Measurements from ENCODE around the gene ITGB7. TPM values are rescaled to one million over a fixed set of nuclear protein-coding genes. Genes with fewer than 3 reads are reported as not detected.

ITGB7 gene
- total RNA-seq, 3 donors from 2014 or later (not counting 1 experiment from before 2014, with no cell fraction given), result 329 to 441 (median 439) TPM

DNA sequence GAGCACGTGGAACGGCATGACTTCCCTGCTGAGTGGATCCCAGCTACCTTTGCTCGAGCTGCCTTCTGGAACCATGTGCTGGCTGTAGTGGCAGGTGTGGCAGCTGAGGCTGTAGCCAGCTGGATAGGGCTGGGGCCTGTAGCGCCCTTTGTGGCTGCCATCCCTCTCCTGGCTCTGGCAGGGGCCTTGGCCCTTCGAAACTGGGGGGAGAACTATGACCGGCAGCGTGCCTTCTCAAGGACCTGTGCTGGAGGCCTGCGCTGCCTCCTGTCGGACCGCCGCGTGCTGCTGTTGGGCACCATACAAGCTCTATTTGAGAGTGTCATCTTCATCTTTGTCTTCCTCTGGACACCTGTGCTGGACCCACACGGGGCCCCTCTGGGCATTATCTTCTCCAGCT lies 46.2 kb upstream of the ITGB7 start:
- Mint-ChIP-seq H3K9me3 (no peaks in the 10 kb centered on the region), H3K36me3 (no peaks in the 10 kb centered on the region), H3K4me1 (peaks cover 22 to 26% of the 10 kb centered on the region in 2 donors), H3K27me3 (ENCODE audit: low read depth in 2 of 2) (no peaks in the 10 kb centered on the region), H3K4me3 (peak overlapping the region; percentile 98), H3K27ac (peak overlapping the region; percentile 84 to 88)
- no peak for TF ChIP-seq CTCF (IDR thresholded peaks at IDR 0.05)
- H3K4me1 ChIP-seq (ENCODE audit: control insufficient read depth, insufficient read depth, low read length), result peaks cover 37% of the 10 kb centered on the region
- H3K36me3 ChIP-seq (ENCODE audit: control insufficient read depth, insufficient read depth, low read length), result peaks cover 10% of the 10 kb centered on the region
- H3K27me3 ChIP-seq (ENCODE audit: control insufficient read depth, insufficient read depth, low read length), result no peaks in the 10 kb centered on the region
- no peak overlapping the region for H3K4me3 ChIP-seq (ENCODE audit: low read length)
- no peak overlapping the region for H3K27ac ChIP-seq (ENCODE audit: low read length)
- no peak for ATAC-seq
- no peak for DNase-seq
- intact Hi-C loops (cut with micrococcal nuclease), result no loop called here
- H3K9me3 ChIP-seq (ENCODE audit: control insufficient read depth, insufficient read depth, low read length), result no peaks in the 10 kb centered on the region
- 96% methylated on average over 13 of the region's 13 CpGs for WGBS (ENCODE audit: insufficient coverage)

GRCh38 chr12:53252349-53252916 lies 45.4 kb upstream of the ITGB7 start:
- intact Hi-C loops (cut with micrococcal nuclease), result loop anchor here (1.0 kb wide), 1 partner anchor 16 kb away; the partner anchor contains the start of gene ESPL1
- DNase-seq, result no peak
- H3K4me1 Mint-ChIP-seq, result peaks cover 22 to 26% of the 10 kb centered on the region in 2 donors
- peak overlapping the region; percentile 90 for H3K4me3 ChIP-seq (ENCODE audit: low read length)
- H3K36me3 Mint-ChIP-seq, result no peaks in the 10 kb centered on the region
- no peak for TF ChIP-seq CTCF (IDR thresholded peaks at IDR 0.05)
- H3K27me3 Mint-ChIP-seq (ENCODE audit: low read depth in 2 of 2), result no peaks in the 10 kb centered on the region
- H3K27me3 ChIP-seq (ENCODE audit: control insufficient read depth, insufficient read depth, low read length), result no peaks in the 10 kb centered on the region
- peaks cover 10% of the 10 kb centered on the region for H3K36me3 ChIP-seq (ENCODE audit: control insufficient read depth, insufficient read depth, low read length)
- peak overlapping the region; percentile 84 to 88 for H3K27ac Mint-ChIP-seq
- WGBS (ENCODE audit: insufficient coverage), result 16% methylated on average over 17 of the region's 19 CpGs
- peak overlapping the region; percentile 68 for H3K27ac ChIP-seq (ENCODE audit: low read length)
- H3K4me1 ChIP-seq (ENCODE audit: control insufficient read depth, insufficient read depth, low read length), result peaks cover 37% of the 10 kb centered on the region
- no peaks in the 10 kb centered on the region for H3K9me3 ChIP-seq (ENCODE audit: control insufficient read depth, insufficient read depth, low read length)
- peak overlapping the region; percentile 98 for H3K4me3 Mint-ChIP-seq
- no peaks in the 10 kb centered on the region for H3K9me3 Mint-ChIP-seq
- ATAC-seq, result no peak

GRCh38 chr12:53251477-53252348 lies 44.7 kb upstream of the ITGB7 start:
- Histone ChIP-seq H3K36me3 (ENCODE audit: control insufficient read depth, insufficient read depth, low read length) (peaks cover 10% of the 10 kb centered on the region), H3K9me3 (ENCODE audit: control insufficient read depth, insufficient read depth, low read length) (no peaks in the 10 kb centered on the region), H3K4me3 (ENCODE audit: low read length) (peak overlapping the region; percentile 90), H3K4me1 (ENCODE audit: control insufficient read depth, insufficient read depth, low read length) (peaks cover 37% of the 10 kb centered on the region), H3K27ac (ENCODE audit: low read length) (peak overlapping the region; percentile 68), H3K27me3 (ENCODE audit: control insufficient read depth, insufficient read depth, low read length) (no peaks in the 10 kb centered on the region)
- peak; percentile 64 to 85 for DNase-seq
- WGBS (ENCODE audit: insufficient coverage), result under 1% methylated on average over 51 of the region's 51 CpGs
- peak; percentile 41 for TF ChIP-seq CTCF (IDR thresholded peaks at IDR 0.05)
- H3K4me3 Mint-ChIP-seq, result peak overlapping the region; percentile 98
- peak; percentile 90 to 91 (median 90) for ATAC-seq
- H3K27me3 Mint-ChIP-seq (ENCODE audit: low read depth in 2 of 2), result no peaks in the 10 kb centered on the region
- intact Hi-C loops (cut with micrococcal nuclease), result loop anchor here (1.0 kb wide), 3 partner anchors 17 to 92 kb away; partner anchors contain the start of gene ESPL1
- H3K9me3 Mint-ChIP-seq, result no peaks in the 10 kb centered on the region
- H3K4me1 Mint-ChIP-seq, result peaks cover 22 to 26% of the 10 kb centered on the region in 2 donors
- H3K36me3 Mint-ChIP-seq, result no peaks in the 10 kb centered on the region
- H3K27ac Mint-ChIP-seq, result peak overlapping the region; percentile 84 to 88
